NT2/D1 (cell line): ENCODE data around the gene RGS7.

Experiments used
- DNase-seq: peaks from one replicate; pipeline ENCODE4 v3.0.0-alpha.2; 2011; ENCODE audit warnings: low read depth, low spot score
- H3K27me3 ChIP-seq: 2 replicates; pipeline ENCODE4 v1.6.0; 2011; ENCODE audit warnings: mild to moderate bottlenecking; ENCODE audit not compliant: insufficient read length, insufficient read depth
- H3K36me3 ChIP-seq: 2 replicates; pipeline ENCODE4 v1.6.1; 2011; ENCODE audit warnings: mild to moderate bottlenecking, low read length, mixed read lengths; ENCODE audit not compliant: insufficient read depth, insufficient read length
- H3K4me1 ChIP-seq: 2 replicates; pipeline ENCODE4 v1.5.1; 2011; ENCODE audit not compliant: insufficient read depth, insufficient read length
- H3K4me3 ChIP-seq: 2 replicates; pipeline ENCODE4 v1.5.1; 2011; ENCODE audit warnings: low read depth; ENCODE audit not compliant: insufficient read length
- H3K9ac ChIP-seq: 2 replicates; pipeline ENCODE4 v1.6.0; 2011; ENCODE audit warnings: low read depth; ENCODE audit not compliant: insufficient read length
- H3K9me3 ChIP-seq: 2 replicates; pipeline ENCODE4 v1.5.1; 2011; ENCODE audit warnings: mild to moderate bottlenecking, low read length; ENCODE audit not compliant: insufficient read depth
- SUZ12 ChIP-seq: IDR thresholded peaks from 2 replicates; pipeline ENCODE4 v1.6.1; 2011; ENCODE audit not compliant: insufficient read length, insufficient read depth; ENCODE audit errors: extremely low read depth
- YY1 ChIP-seq: IDR thresholded peaks from 2 replicates; pipeline ENCODE4 v1.6.1; 2011; ENCODE audit not compliant: insufficient read length, insufficient read depth
- ZNF274 ChIP-seq: IDR thresholded peaks from 2 replicates; pipeline ENCODE4 v1.6.1; 2011; ENCODE audit warnings: mild to moderate bottlenecking, low read depth, low read length

The RGS7 gene

DNA sequence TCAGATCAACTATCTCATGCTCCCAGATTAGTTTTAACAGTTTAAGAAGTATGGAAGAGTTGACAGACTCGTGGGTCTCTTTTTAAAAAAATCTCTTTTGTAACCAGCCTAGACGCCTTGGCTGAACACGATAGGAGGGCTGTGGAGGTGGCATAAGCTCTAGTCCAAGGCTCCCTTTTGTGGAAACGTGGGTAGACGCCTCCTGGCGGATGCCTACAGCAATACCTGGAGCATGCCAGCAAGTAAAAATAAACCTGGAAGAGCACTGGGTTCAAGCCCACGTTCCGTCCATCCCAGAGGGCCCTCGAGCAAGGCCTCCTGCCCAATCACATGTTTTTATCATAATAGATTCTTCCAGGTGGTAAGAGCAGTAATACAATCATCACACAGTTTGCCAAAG, 87.9 kb downstream of the RGS7 start:
- no peak overlapping the region for H3K9ac ChIP-seq
- H3K36me3 ChIP-seq, result no peaks in the 10 kb centered on the region
- no peaks in the 10 kb centered on the region for H3K27me3 ChIP-seq
- no peak overlapping the region for H3K4me3 ChIP-seq
- no peak for TF ChIP-seq YY1
- TF ChIP-seq ZNF274, result no peak
- no peak for TF ChIP-seq SUZ12
- peaks cover 18% of the 10 kb centered on the region; the same call in 1 of the 2 replicates for H3K9me3 ChIP-seq
- no peaks in the 10 kb centered on the region for H3K4me1 ChIP-seq
- no peak for DNase-seq

DNA sequence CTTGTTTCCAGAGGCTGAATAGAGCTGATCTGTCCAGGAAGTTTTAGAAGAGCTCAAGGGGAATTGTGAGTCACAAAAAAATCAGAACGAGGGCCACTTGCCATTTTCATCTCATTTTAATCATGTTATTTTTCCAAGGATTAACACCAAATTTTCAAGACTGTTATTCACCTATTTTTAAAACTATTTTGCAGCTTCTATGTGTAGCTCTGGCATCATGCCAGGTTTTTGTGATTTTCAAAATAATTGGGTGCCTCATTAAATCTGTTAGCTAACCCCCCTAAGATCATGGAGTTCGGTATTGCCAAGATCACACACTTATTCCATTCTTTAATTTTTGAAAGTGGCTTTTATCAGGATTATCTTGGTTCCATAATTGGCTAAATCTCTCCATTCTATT, 90.9 kb downstream of the RGS7 start:
- Histone ChIP-seq H3K27me3 (no peaks in the 10 kb centered on the region), H3K9ac (no peak overlapping the region)

DNA sequence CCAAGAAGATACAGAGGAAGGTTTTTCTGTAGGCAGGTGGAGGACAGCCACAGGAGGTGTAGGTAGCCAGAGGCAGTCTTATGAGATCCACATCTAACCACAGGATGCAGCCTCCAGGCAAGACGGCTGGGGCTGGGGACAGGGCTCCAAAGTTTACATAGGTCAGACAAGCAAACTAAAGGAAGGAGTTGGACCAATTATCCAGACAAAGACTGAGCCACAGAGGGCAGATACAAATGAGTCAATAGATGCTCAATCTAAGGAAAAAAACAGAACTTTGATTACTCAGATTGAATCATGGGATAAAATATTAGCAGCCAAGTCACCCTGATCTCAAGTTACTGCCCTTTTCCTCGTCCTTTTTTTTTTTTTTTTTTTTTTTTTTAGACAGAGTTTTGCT, 91.6 kb downstream of the RGS7 start:
- no peak for DNase-seq
- H3K4me3 ChIP-seq, result no peak overlapping the region
- H3K4me1 ChIP-seq, result no peaks in the 10 kb centered on the region
- no peak overlapping the region for H3K9ac ChIP-seq
- TF ChIP-seq SUZ12, result no peak
- no peak for TF ChIP-seq YY1
- no peak for TF ChIP-seq ZNF274
- no peaks in the 10 kb centered on the region for H3K27me3 ChIP-seq
- H3K9me3 ChIP-seq, result no peaks in the 10 kb centered on the region
- H3K36me3 ChIP-seq, result no peaks in the 10 kb centered on the region

More for the DNA sequence above, 90.9 kb downstream of the RGS7 start:
- H3K4me3 ChIP-seq, result no peak overlapping the region
- TF ChIP-seq ZNF274, result no peak
- TF ChIP-seq YY1, result no peak
- TF ChIP-seq SUZ12, result no peak
- no peaks in the 10 kb centered on the region for H3K9me3 ChIP-seq
- H3K36me3 ChIP-seq, result no peaks in the 10 kb centered on the region
- DNase-seq, result no peak
- H3K4me1 ChIP-seq, result no peaks in the 10 kb centered on the region

DNA sequence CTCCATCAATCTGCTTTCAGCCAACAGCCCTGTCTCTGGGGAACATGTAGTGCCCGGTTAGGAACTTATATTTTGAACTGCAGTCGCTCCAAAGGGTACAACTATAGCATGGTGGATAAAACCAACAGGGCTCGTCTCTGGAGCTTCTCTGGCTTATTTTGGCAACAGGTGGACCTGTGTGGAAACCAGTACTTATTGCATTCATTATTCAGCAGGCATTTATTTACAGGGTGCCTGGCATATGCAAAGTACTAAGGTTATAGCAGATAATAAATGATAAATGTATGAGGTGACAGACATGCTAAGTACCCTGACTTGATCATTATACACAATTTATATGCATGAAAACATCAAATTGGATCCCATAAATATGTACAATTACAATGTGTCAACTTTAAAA, 93.7 kb downstream of the RGS7 start:
- H3K4me1 ChIP-seq, result no peaks in the 10 kb centered on the region
- no peak overlapping the region for H3K9ac ChIP-seq
- no peak for DNase-seq
- no peak overlapping the region for H3K4me3 ChIP-seq
- TF ChIP-seq ZNF274 (no peak), SUZ12 (no peak), YY1 (no peak)
- H3K36me3 ChIP-seq, result no peaks in the 10 kb centered on the region
- H3K9me3 ChIP-seq, result no peaks in the 10 kb centered on the region
- no peaks in the 10 kb centered on the region for H3K27me3 ChIP-seq

DNA sequence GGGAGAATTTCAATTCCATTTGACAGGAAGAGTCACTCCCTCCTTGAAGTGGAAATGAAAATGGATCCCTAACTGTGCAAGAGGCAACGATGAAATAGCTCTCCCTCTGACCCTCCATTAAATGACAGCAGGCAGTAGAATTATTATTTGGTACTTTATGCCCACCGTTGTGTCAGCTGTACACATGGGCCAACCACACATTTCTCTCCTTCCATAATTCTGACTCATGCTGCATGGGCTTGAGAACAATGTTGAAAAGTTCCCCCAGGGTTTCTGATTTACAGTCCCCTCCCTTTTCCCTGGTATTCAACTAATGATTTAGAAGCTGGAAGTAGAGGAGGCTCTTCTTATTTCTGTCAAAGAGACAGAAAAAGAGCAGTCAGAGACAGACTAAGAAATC, 103.5 kb downstream of the RGS7 start:
- TF ChIP-seq SUZ12, result no peak
- no peak for TF ChIP-seq YY1
- no peak for TF ChIP-seq ZNF274
- H3K9me3 ChIP-seq, result no peaks in the 10 kb centered on the region
- no peaks in the 10 kb centered on the region for H3K36me3 ChIP-seq
- no peak overlapping the region for H3K4me3 ChIP-seq
- no peak overlapping the region for H3K9ac ChIP-seq
- DNase-seq, result no peak
- H3K4me1 ChIP-seq, result no peaks in the 10 kb centered on the region
- no peaks in the 10 kb centered on the region for H3K27me3 ChIP-seq

DNA sequence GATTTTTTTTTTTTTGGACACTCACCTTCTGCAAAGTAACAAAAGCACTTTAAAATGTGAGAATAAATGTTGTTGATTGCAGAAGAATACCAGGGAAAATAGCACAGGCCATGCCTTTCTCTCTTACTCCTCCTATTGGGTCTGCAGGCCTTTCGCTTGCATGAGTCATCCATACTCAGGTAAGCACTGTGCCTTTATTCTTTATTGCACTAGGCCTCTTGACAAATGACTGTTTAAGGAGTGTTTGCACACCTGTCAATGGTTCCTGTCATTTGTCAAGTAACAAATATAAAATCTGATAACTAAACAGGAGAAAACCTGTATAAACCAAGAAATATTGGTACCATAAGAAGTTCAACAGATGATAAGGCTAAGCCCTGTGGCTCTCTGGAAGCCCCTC, 106.5 kb downstream of the RGS7 start:
- H3K4me3 ChIP-seq, result no peak overlapping the region
- H3K9ac ChIP-seq, result no peak overlapping the region
- TF ChIP-seq SUZ12 (no peak), ZNF274 (no peak), YY1 (no peak)
- no peaks in the 10 kb centered on the region for H3K4me1 ChIP-seq
- H3K36me3 ChIP-seq, result no peaks in the 10 kb centered on the region
- H3K9me3 ChIP-seq, result no peaks in the 10 kb centered on the region
- H3K27me3 ChIP-seq, result no peaks in the 10 kb centered on the region
- no peak for DNase-seq

DNA sequence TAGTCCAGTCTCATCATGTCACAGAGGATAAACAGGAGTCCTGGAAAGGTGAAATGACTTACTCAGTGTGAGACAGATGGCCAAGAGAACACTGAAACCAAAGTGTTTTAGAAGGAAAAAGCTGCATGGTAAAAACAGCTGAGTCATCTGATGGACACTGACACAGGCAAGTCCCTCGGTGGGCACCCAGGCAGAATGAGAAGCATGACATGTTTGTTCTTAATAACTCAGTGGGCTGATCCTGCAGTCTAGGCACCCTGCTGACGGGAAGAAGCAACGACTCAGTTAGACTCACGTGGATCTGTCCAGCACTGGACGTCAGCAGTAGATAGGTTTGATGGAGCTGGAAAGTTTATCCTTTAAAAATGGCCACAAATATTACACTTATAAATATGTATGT, 116.9 kb downstream of the RGS7 start:
- Histone ChIP-seq H3K4me3 (no peak overlapping the region), H3K4me1 (no peaks in the 10 kb centered on the region), H3K27me3 (no peaks in the 10 kb centered on the region), H3K9me3 (no peaks in the 10 kb centered on the region), H3K36me3 (no peaks in the 10 kb centered on the region), H3K9ac (no peak overlapping the region)
- no peak for DNase-seq
- no peak for TF ChIP-seq SUZ12
- no peak for TF ChIP-seq YY1
- no peak for TF ChIP-seq ZNF274

DNA sequence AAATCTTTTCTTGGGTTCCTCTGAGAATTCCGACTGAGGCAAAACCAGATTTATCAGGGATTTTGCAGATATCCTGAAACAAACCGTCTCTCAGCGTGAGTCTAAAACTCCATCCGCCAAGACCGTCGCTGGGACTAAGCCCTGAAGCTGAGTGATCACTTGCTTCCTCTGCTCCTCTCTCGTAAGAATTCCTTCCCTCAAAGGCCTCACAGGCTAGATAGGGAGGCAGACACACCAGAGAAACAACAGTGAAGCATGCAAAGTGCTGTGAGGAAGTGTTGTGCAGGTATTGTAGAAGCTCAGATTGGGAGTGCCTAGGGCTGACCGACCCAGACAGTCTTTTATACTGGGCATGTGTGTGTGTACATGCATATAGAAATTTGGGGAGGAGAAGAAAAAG, 119.1 kb downstream of the RGS7 start:
- no peak for DNase-seq
- TF ChIP-seq YY1 (no peak), SUZ12 (no peak), ZNF274 (no peak)

More for the DNA sequence above, 119.1 kb downstream of the RGS7 start:
- H3K4me1 ChIP-seq, result no peaks in the 10 kb centered on the region
- H3K9ac ChIP-seq, result no peak overlapping the region
- H3K4me3 ChIP-seq, result no peak overlapping the region
- H3K27me3 ChIP-seq, result no peaks in the 10 kb centered on the region
- H3K9me3 ChIP-seq, result no peaks in the 10 kb centered on the region
- H3K36me3 ChIP-seq, result no peaks in the 10 kb centered on the region
